Stomach (tissue), 9 donors: Measurements from ENCODE around the gene YPEL4. TPM values are rescaled to one million over a fixed set of nuclear protein-coding genes. Genes with fewer than 3 reads are reported as not detected.

ENCODE experiments used
- DNase-seq, 2 donors: peaks; one replicate each; pipeline versions ENCODE4 v3.0.0 to v3.0.0-alpha.2; 2013 to 2019
- H3K27ac ChIP-seq, 5 donors: fragments of 200-600 bp in 4 of 5; sonication (generic) in 4 of 5; one replicate each; pipeline ENCODE4 v1.5.1; 2013 to 2019; ENCODE audit warnings: mild to moderate bottlenecking in 1 of 5, moderate library complexity in 1 of 5
- H3K27me3 ChIP-seq, 3 donors: fragments of 200-600 bp; sonication (generic); one replicate each; pipeline ENCODE4 v1.5.1; 2017 to 2019; ENCODE audit warnings: mixed run types in 1 of 3
- H3K36me3 ChIP-seq, 4 donors: fragments of 200-600 bp; sonication (generic); 1 replicate in 3 of 4; 2 replicates in 1 of 4; pipeline ENCODE4 v1.5.1; 2016 to 2019
- H3K4me1 ChIP-seq, 4 donors: fragments of 200-600 bp; sonication (generic); one replicate each; pipeline ENCODE4 v1.5.1; 2016 to 2019
- H3K4me3 ChIP-seq, 4 donors: fragments of 200-600 bp; sonication (generic) in 3 of 4; one replicate each; pipeline ENCODE4 v1.5.1; 2016 to 2019; ENCODE audit warnings: mild to moderate bottlenecking in 1 of 4
- H3K9me3 ChIP-seq, 4 donors: fragments of 200-600 bp; sonication (generic); one replicate each; pipeline ENCODE4 v1.5.1; 2016 to 2019
- CTCF ChIP-seq, 7 experiments: fragments of 450-650 bp in 4 of 7; fragments of 200-600 bp in 3 of 7; sonication (generic) in 3 of 7; IDR thresholded peaks; one replicate each; pipeline ENCODE4 v1.5.1; 2016 to 2019; ENCODE audit warnings: antibody characterized with exemption in 7 of 7, control low read depth in 2 of 7, mild to moderate bottlenecking in 1 of 7
- EP300 ChIP-seq: sonication (generic); formaldehyde crosslinking; IDR thresholded peaks from one replicate; pipeline ENCODE4 v1.6.1; 2017; ENCODE audit warnings: antibody characterized with exemption
- POLR2A ChIP-seq, 4 donors: fragments of 450-650 bp; IDR thresholded peaks; one replicate each; pipeline ENCODE4 v1.6.1; 2016; ENCODE audit warnings: antibody characterized with exemption in 4 of 4, control low read depth in 2 of 4, mild to moderate bottlenecking in 1 of 4, moderate library complexity in 1 of 4
- POLR2AphosphoS5 ChIP-seq, 3 donors: sonication (generic); formaldehyde crosslinking; IDR thresholded peaks; one replicate each; pipeline ENCODE4 v1.6.1; 2016; ENCODE audit warnings: antibody characterized with exemption in 3 of 3
- WGBS, 5 donors: extraction: QIAGEN DNeasy Blood & Tissue Kit in 3 of 5; methylation state at CpG; one replicate each; pipeline versions ENCODE4 v1.1.5 to v1.1.7; 2013 to 2018; 5-methylcytosine and 5-hydroxymethylcytosine counted together
- intact Hi-C: fragments of 100-400 bp; cut with DNase I; formaldehyde crosslinking; loops from one replicate; pipeline ENCODE4 v1.15.1; 2023; ENCODE audit warnings: low total_unique reads
- polyA plus RNA-seq, 3 donors: library from polyadenylated mRNA; stranded (reverse); fragments of 200-250 nt; gene quantifications; one replicate each; pipeline ENCODE4 v1.2.3, GENCODE V29; 2013
- total RNA-seq, 5 donors: library from RNA; depleted of rRNA; stranded (reverse); fragments of >200 nt; gene quantifications; one replicate each; pipeline versions ENCODE4 v1.1.0 to v1.2.3, GENCODE V29; 2014 to 2016
- donor health status: healthy with polysubstance abuse.
- donor health status: Bipolar disorder and iron deficiency.
- donor health status: healthy.

The YPEL4 gene
- total and polyA plus RNA-seq, 8 donors, result 0.29 to 3.2 (median 0.68) TPM; not detected in 3

GRCh38 chr11:57619331-57619730 lies 30.4 kb downstream of the YPEL4 start:
- WGBS, 5 donors, result 79 to 93% (median 82%) methylated on average over 2 of the region's 2 CpGs
- no peak for DNase-seq
- H3K4me1 ChIP-seq, result no peaks in the 10 kb centered on the region
- no peak for TF ChIP-seq POLR2AphosphoS5 (IDR thresholded peaks at IDR 0.05)
- TF ChIP-seq POLR2A (IDR thresholded peaks at IDR 0.05), result no peak
- no peak for TF ChIP-seq EP300
- no peak for TF ChIP-seq CTCF (IDR thresholded peaks at IDR 0.05)
- H3K9me3 ChIP-seq, result peaks cover 0 to 13% (median 8%) of the 10 kb centered on the region in 4 donors
- no peaks in the 10 kb centered on the region for H3K27me3 ChIP-seq
- H3K36me3 ChIP-seq, result peaks cover 2 to 27% (median 23%) of the 10 kb centered on the region in 4 donors
- no peak overlapping the region for H3K4me3 ChIP-seq
- intact Hi-C loops, result no loop called here
- no peak overlapping the region for H3K27ac ChIP-seq

GRCh38 chr11:57618438-57618837 lies 31.3 kb downstream of the YPEL4 start:
- H3K27me3 ChIP-seq, result no peaks in the 10 kb centered on the region
- no peak overlapping the region for H3K27ac ChIP-seq
- intact Hi-C loops, result no loop called here
- TF ChIP-seq EP300 (no peak), POLR2AphosphoS5 (IDR thresholded peaks at IDR 0.05) (no peak), CTCF (IDR thresholded peaks at IDR 0.05) (no peak), POLR2A (IDR thresholded peaks at IDR 0.05) (no peak)
- peaks cover 0 to 13% (median 8%) of the 10 kb centered on the region in 4 donors for H3K9me3 ChIP-seq
- H3K4me1 ChIP-seq, result no peaks in the 10 kb centered on the region
- whole genome bisulfite sequencing, 5 donors, result 72 to 86% (median 73%) methylated on average over 2 of the region's 2 CpGs
- H3K36me3 ChIP-seq, result peaks cover 7 to 36% (median 31%) of the 10 kb centered on the region in 4 donors
- no peak for DNase-seq
- no peak overlapping the region for H3K4me3 ChIP-seq

- WGBS, 5 donors, result 44 to 58% (median 51%) methylated on average over 3 of the region's 3 CpGs
- intact Hi-C loops, result no loop called here
- H3K4me3 ChIP-seq, result no peak overlapping the region
- peaks cover 10 to 55% (median 50%) of the 10 kb centered on the region in 4 donors for H3K36me3 ChIP-seq
- peaks cover 0 to 13% (median 8%) of the 10 kb centered on the region in 4 donors for H3K9me3 ChIP-seq
- TF ChIP-seq POLR2A (IDR thresholded peaks at IDR 0.05) (no peak), CTCF (IDR thresholded peaks at IDR 0.05) (no peak), POLR2AphosphoS5 (IDR thresholded peaks at IDR 0.05) (no peak)
- no peaks in the 10 kb centered on the region for H3K4me1 ChIP-seq
- H3K27me3 ChIP-seq, result no peaks in the 10 kb centered on the region
- DNase-seq, result no peak
- no peak overlapping the region for H3K27ac ChIP-seq
Measured at GRCh38 chr11:57616595-57616994, 33.1 kb downstream of the YPEL4 start.

GRCh38 chr11:57615308-57615707 lies 34.4 kb downstream of the YPEL4 start:
- WGBS, 5 donors, result 67 to 87% (median 71%) methylated on average over 1 of the region's 1 CpG
- H3K9me3 ChIP-seq, result peaks cover 0 to 13% (median 8%) of the 10 kb centered on the region in 4 donors
- no peak overlapping the region for H3K27ac ChIP-seq
- DNase-seq, result no peak
- no peaks in the 10 kb centered on the region for H3K27me3 ChIP-seq
- H3K36me3 ChIP-seq, result peaks cover 13 to 68% (median 63%) of the 10 kb centered on the region in 4 donors
- TF ChIP-seq EP300 (no peak), CTCF (IDR thresholded peaks at IDR 0.05) (no peak), POLR2A (IDR thresholded peaks at IDR 0.05) (no peak), POLR2AphosphoS5 (IDR thresholded peaks at IDR 0.05) (no peak)
- H3K4me1 ChIP-seq, result no peaks in the 10 kb centered on the region
- intact Hi-C loops, result no loop called here
- H3K4me3 ChIP-seq, result no peak overlapping the region
